Endothelial cell of umbilical vein (primary cell): ENCODE measurements around the gene FNDC1. TPM values are rescaled to one million over a fixed set of nuclear protein-coding genes. Genes with fewer than 3 reads are reported as not detected.

ENCODE experiments used
- BruUV-seq: library from RNA; stranded (reverse); fragments of 400-500 nt; replicated peaks from 2 replicates; lab custom pipeline; 2021; lab: Mats Ljungman, UMichigan
- CTCF ChIA-PET: fragments of 300-600, 350-600 bp; sonication (Branson Sonifier 250); formaldehyde crosslinking; loops from one replicate; lab custom pipeline; 2021; ENCODE audit warnings: antibody characterized with exemption, inconsistent platforms; lab: Charles Lee
- POLR2A ChIA-PET: fragments of 300-600, 350-600 bp; sonication (Branson Sonifier 250); formaldehyde crosslinking; loops from one replicate; lab custom pipeline; 2021; ENCODE audit warnings: antibody characterized with exemption, inconsistent platforms; lab: Charles Lee
- DNase-seq: peaks from one replicate; pipeline ENCODE4 v3.0.0-alpha.2; 2011; ENCODE audit warnings: low read depth, low spot score
- FAIRE-seq: peaks from 2 replicates; lab custom pipeline; 2011; peaks lifted over from hg19 to GRCh38; lab: Jason Lieb, UNC
- H2AFZ ChIP-seq: 2 replicates; pipeline ENCODE4 v1.6.0; 2012; ENCODE audit warnings: low read depth, low read length, control low read depth, inconsistent platforms
- H3K27ac ChIP-seq: 2 replicates; pipeline ENCODE4 v1.5.1; 2011; ENCODE audit warnings: low read depth, mild to moderate bottlenecking, control low read depth, low read length, moderate library complexity; ENCODE audit not compliant: insufficient read depth
- H3K27me3 ChIP-seq, 2 experiments: 2 replicates each; pipeline versions ENCODE4 v1.6.0 to v1.6.1; 2011; ENCODE audit warnings: low read length in 2 of 2, mixed read lengths in 1 of 2; ENCODE audit not compliant: control insufficient read depth in 2 of 2, insufficient read depth in 2 of 2
- H3K36me3 ChIP-seq, 2 experiments: 2 replicates in 1 of 2; 3 replicates in 1 of 2; pipeline ENCODE4 v1.5.1; 2011; ENCODE audit warnings: low read length in 2 of 2, mild to moderate bottlenecking in 1 of 2, moderate library complexity in 1 of 2; ENCODE audit not compliant: control insufficient read depth in 2 of 2, insufficient read depth in 2 of 2; ENCODE audit errors: extremely low read depth in 1 of 2
- H3K4me1 ChIP-seq: 3 replicates; pipeline ENCODE4 v1.5.1; 2011; ENCODE audit warnings: mild to moderate bottlenecking, low read length; ENCODE audit not compliant: control insufficient read depth, insufficient read depth; ENCODE audit errors: extremely low read depth
- H3K4me2 ChIP-seq: 2 replicates; pipeline ENCODE4 v1.6.1; 2011; ENCODE audit warnings: low read length, control low read depth, mixed read lengths; ENCODE audit not compliant: insufficient read depth
- H3K4me3 ChIP-seq, 3 experiments: fragments of 200-600 bp in 1 of 3; sonication (generic), shearing (Covaris generic) in 1 of 3; replicated peaks in 1 of 3; 2 replicates each; pipeline ENCODE4 v1.5.1; 2011 to 2016; ENCODE audit warnings: control low read depth in 3 of 3, low read length in 3 of 3, mild to moderate bottlenecking in 2 of 3, inconsistent platforms in 1 of 3, low read depth in 1 of 3, moderate library complexity in 1 of 3; ENCODE audit not compliant: insufficient read depth in 1 of 3
- H3K79me2 ChIP-seq: 2 replicates; pipeline ENCODE4 v1.6.0; 2012; ENCODE audit warnings: low read length, inconsistent platforms; ENCODE audit not compliant: control insufficient read depth, insufficient read depth
- H3K9ac ChIP-seq: replicated peaks from 2 replicates; pipeline ENCODE3; 2011; ENCODE audit warnings: low read length, control low read depth; ENCODE audit not compliant: insufficient read depth; ENCODE audit errors: extremely low read depth
- H3K9me1 ChIP-seq: replicated peaks from 3 replicates; pipeline ENCODE4 v1.6.0; 2011; ENCODE audit warnings: mild to moderate bottlenecking, low read length; ENCODE audit not compliant: control insufficient read depth, insufficient read depth; ENCODE audit errors: extremely low read depth
- H3K9me3 ChIP-seq: replicated peaks from 2 replicates; pipeline ENCODE4 v1.5.1; 2012; ENCODE audit warnings: low read length, inconsistent platforms; ENCODE audit not compliant: control insufficient read depth, insufficient read depth
- H4K20me1 ChIP-seq: replicated peaks from 2 replicates; pipeline ENCODE3; 2011; ENCODE audit warnings: mild to moderate bottlenecking, low read length; ENCODE audit not compliant: control insufficient read depth, insufficient read depth; ENCODE audit errors: extremely low read depth
- CTCF ChIP-seq, 2 donors: IDR thresholded peaks; 1 replicate in 1 of 2; 2 replicates in 1 of 2; pipeline ENCODE4 v1.5.1; 2011; ENCODE audit warnings: low read length in 2 of 2, mild to moderate bottlenecking in 2 of 2, moderate library complexity in 2 of 2, control low read depth in 1 of 2, inconsistent platforms in 1 of 2, low read depth in 1 of 2; ENCODE audit not compliant: insufficient read depth in 1 of 2; ENCODE audit errors: extremely low read depth in 1 of 2
- EZH2 ChIP-seq: IDR thresholded peaks from 2 replicates; pipeline ENCODE4 v1.6.1; 2012; ENCODE audit warnings: borderline replicate concordance, low read depth, mild to moderate bottlenecking, moderate library complexity, low read length, inconsistent platforms; ENCODE audit not compliant: severe bottlenecking
- FOS ChIP-seq: IDR thresholded peaks from 2 replicates; pipeline ENCODE4 v1.6.1; 2011; ENCODE audit warnings: mild to moderate bottlenecking, low read length, moderate library complexity, borderline replicate concordance; ENCODE audit not compliant: insufficient read depth
- GATA2 ChIP-seq: IDR thresholded peaks from 2 replicates; pipeline ENCODE4 v1.7.0; 2011; ENCODE audit warnings: low read depth, mild to moderate bottlenecking, moderate library complexity, mixed read lengths, low read length; ENCODE audit not compliant: insufficient read length, insufficient read depth
- JUN ChIP-seq: IDR thresholded peaks from 2 replicates; pipeline ENCODE4 v1.6.1; 2011; ENCODE audit warnings: borderline replicate concordance, low read depth; ENCODE audit not compliant: insufficient read length, insufficient read depth
- MAX ChIP-seq: IDR thresholded peaks from 2 replicates; pipeline ENCODE4 v1.6.1; 2011; ENCODE audit not compliant: insufficient read depth, insufficient read length
- MYC ChIP-seq: IDR thresholded peaks from one replicate; pipeline ENCODE4 v1.6.1; 2011; ENCODE audit warnings: mild to moderate bottlenecking, low read depth, low read length
- POLR2A ChIP-seq: IDR thresholded peaks from 2 replicates; pipeline ENCODE4 v1.6.1; 2012; ENCODE audit warnings: low read depth, mild to moderate bottlenecking, control low read depth, low read length
- POLR2AphosphoS5 ChIP-seq: IDR thresholded peaks from 2 replicates; pipeline ENCODE4 v1.6.1; 2012; ENCODE audit warnings: low read depth, mild to moderate bottlenecking, control low read depth, low read length, moderate library complexity; ENCODE audit not compliant: insufficient read depth
- dilution Hi-C: fragments of 300-500 bp; cut with MboI; formaldehyde crosslinking; loops from one replicate; pipeline ENCODE4 v1.15.0; 2019; ENCODE audit warnings: low sequenced_read_pairs; ENCODE audit not compliant: extremely low pct_ligation_motif_present
- intact Hi-C: fragments of 100-400 bp; cut with micrococcal nuclease; formaldehyde crosslinking; loops from one replicate; pipeline ENCODE4 v1.10.0; 2022
- polyA plus RNA-seq, 4 experiments: library from polyadenylated mRNA; depleted of rRNA in 3 of 4; stranded (reverse) in 3 of 4; unstranded in 1 of 4; fragments of >200 nt; gene quantifications; 2 replicates each; pipeline versions ENCODE4 v1.2.1 to v1.2.3, GENCODE V29; 2011 to 2012; ENCODE audit warnings: missing spikeins in 1 of 4
- total RNA-seq: library from RNA; stranded (reverse); gene quantifications from 2 replicates; pipeline ENCODE4 v1.2.3, GENCODE V29; 2021

FNDC1 gene
- total and polyA plus RNA-seq, 2 donors (not counting 3 experiments of a cell fraction or from before 2014, with no cell fraction given): 0.04 TPM; not detected in 1

GRCh38 chr6:159232106-159232645 lies 63.0 kb downstream of the FNDC1 start:
- no peak overlapping the region for H3K27ac ChIP-seq
- no peaks in the 10 kb centered on the region for H3K9me1 ChIP-seq
- H3K79me2 ChIP-seq: no peaks in the 10 kb centered on the region
- no peaks in the 10 kb centered on the region for H3K9me3 ChIP-seq
- DNase-seq (no peak), FAIRE-seq (no peak)
- H3K4me3 ChIP-seq: no peak overlapping the region
- H3K36me3 ChIP-seq: no peaks in the 10 kb centered on the region
- no peaks in the 10 kb centered on the region for H4K20me1 ChIP-seq
- CTCF ChIA-PET: interaction anchor here (1.2 kb wide), 1 partner anchor 15 kb away, joined by 3 read pairs; no protein-coding TSS in a partner anchor
- H2AFZ ChIP-seq: no peak overlapping the region
- no peaks in the 10 kb centered on the region for H3K27me3 ChIP-seq
- no peak for TF ChIP-seq FOS
- TF ChIP-seq JUN: no peak
- TF ChIP-seq CTCF (IDR thresholded peaks at IDR 0.05; ENCODE audit: extremely low read depth in 1 of 2, insufficient read depth in 1 of 2, low read depth in 1 of 2, low read length in 2 of 2): no peak
- no peak for TF ChIP-seq EZH2
- no peak for TF ChIP-seq MYC
- no peak for TF ChIP-seq POLR2A
- no peak for TF ChIP-seq MAX
- TF ChIP-seq POLR2AphosphoS5: no peak
- no peak for TF ChIP-seq GATA2
- intact Hi-C loops (no loop called here), dilution Hi-C loops (no loop called here)
- no peak overlapping the region for H3K4me2 ChIP-seq
- POLR2A ChIA-PET: no interaction called here
- no peak overlapping the region for H3K9ac ChIP-seq
- no TSS peak for BruUV-seq
- no peaks in the 10 kb centered on the region for H3K4me1 ChIP-seq
